ENCODE data around the gene NPDC1.
A peak's percentile ranks its signal among the peaks of the same experiment; 100 is the strongest.

Gene NPDC1

DNA sequence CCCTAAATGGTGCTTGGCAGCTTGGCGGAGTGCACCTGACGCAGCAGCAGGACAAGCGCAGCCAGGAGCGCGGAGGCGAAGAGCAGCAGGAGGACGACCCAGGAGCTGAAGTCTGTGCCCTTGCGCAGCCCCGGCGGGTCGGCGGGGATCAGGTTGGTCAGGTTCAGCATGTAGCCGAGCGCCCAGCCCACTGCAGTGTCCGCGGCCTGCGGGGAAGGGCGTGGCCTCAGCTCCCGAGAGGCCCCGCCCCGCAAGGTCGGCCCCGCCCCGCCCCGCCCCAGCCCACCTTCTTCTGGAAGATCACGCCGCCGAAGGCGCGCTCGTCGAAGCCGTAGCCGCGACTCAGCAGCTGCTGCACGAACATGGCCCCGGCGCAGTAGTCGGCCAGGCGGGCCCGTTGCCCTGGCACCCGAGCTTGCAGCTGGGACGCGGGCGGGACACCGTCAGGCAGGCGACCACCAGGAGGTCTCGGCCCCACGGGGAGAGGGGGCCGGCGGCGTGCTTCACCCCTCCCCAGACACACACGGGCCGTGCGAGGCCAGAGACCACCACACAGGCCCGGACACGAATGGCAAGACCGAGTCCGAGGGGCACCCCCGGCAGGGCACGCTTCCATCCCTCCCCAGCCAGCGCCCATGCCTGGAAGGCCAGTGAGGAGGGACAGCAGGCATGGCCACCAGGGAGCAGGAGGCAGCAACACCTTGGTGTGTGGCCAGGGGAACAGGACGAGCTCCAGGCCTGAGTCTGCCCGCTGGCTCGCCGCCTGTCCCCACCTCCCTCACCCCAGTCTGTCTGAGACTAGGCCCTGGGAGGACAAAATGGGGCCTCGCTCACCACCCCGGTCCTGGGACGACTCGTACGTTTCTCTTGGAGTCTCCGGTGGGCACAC, 2.9 kb upstream of the NPDC1 start:
- Histone ChIP-seq H3K27me3 (replicated peaks; ENCODE audit: control insufficient read depth, insufficient read depth, low read length, poor library complexity, severe bottlenecking) (peaks cover 56% of the 10 kb centered on the region), H3K9me3 (ENCODE audit: control insufficient read depth, low read length) (no peaks in the 10 kb centered on the region), H3K36me3 (ENCODE audit: control insufficient read depth, insufficient read depth, low read length) (no peaks in the 10 kb centered on the region), H3K27ac (ENCODE audit: insufficient read depth, low read length, poor library complexity, severe bottlenecking) (no peak overlapping the region), H3K4me3 (ENCODE audit: insufficient read depth, low read depth, low read length, poor library complexity, severe bottlenecking) (no peak overlapping the region), H3K4me1 (ENCODE audit: control insufficient read depth, insufficient read depth, low read length, poor library complexity, severe bottlenecking) (peaks cover 29% of the 10 kb centered on the region)
- no peak for DNase-seq

- peaks cover 3% of the 10 kb centered on the region for H3K36me3 ChIP-seq (ENCODE audit: control insufficient read depth, insufficient read depth, low read length)
- H3K4me1 ChIP-seq (ENCODE audit: control insufficient read depth, insufficient read depth, low read length, poor library complexity, severe bottlenecking): peaks cover 23% of the 10 kb centered on the region
- H3K4me3 ChIP-seq (ENCODE audit: insufficient read depth, low read depth, low read length, poor library complexity, severe bottlenecking): peak overlapping the region; percentile 61
- DNase-seq: no peak
- H3K27me3 ChIP-seq (replicated peaks; ENCODE audit: control insufficient read depth, insufficient read depth, low read length, poor library complexity, severe bottlenecking): peaks cover 46% of the 10 kb centered on the region
- no peak overlapping the region for H3K27ac ChIP-seq (ENCODE audit: insufficient read depth, low read length, poor library complexity, severe bottlenecking)
- H3K9me3 ChIP-seq (ENCODE audit: control insufficient read depth, low read length): no peaks in the 10 kb centered on the region
Measured at GRCh38 chr9:137045294-137046087, 486 bp downstream of the NPDC1 start.

DNA sequence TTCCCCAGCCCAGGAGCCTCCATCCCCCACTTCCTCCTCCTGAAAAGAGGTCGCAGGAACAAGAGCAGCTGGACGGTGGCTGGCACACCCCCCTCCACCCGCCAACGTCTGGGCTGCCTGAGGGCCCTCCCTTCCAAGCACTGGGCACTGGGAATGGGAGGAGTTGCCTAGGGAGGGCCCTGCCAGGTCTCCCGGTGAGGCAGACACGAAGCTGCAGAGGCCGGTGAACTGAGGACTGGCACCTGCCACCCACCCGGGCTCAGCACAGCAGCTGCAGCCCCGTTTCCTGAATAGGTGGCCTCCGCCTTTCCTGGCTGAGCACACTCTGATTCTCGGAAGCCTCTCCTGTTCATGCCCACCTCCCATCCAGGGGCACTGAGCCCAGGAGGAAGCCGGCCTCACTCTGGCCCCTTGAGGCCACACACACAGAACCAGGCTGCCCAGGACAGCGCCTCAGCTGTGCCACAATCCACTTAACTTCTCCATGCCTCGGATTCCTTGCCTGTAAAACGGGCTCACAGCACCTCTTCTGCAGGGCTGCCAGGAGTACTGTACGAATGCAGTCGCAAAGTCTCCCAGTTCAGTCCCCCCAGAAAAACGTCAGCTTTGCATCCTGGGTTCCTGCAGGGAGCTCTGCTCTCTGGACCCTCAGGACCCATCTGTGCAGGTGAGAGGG, 1.3 kb downstream of the NPDC1 start:
- Histone ChIP-seq H3K4me1 (ENCODE audit: control insufficient read depth, insufficient read depth, low read length, poor library complexity, severe bottlenecking) (peaks cover 23% of the 10 kb centered on the region), H3K9me3 (ENCODE audit: control insufficient read depth, low read length) (no peaks in the 10 kb centered on the region), H3K27me3 (replicated peaks; ENCODE audit: control insufficient read depth, insufficient read depth, low read length, poor library complexity, severe bottlenecking) (peaks cover 38% of the 10 kb centered on the region), H3K36me3 (ENCODE audit: control insufficient read depth, insufficient read depth, low read length) (peaks cover 3% of the 10 kb centered on the region), H3K4me3 (ENCODE audit: insufficient read depth, low read depth, low read length, poor library complexity, severe bottlenecking) (peak overlapping the region; percentile 56), H3K27ac (ENCODE audit: insufficient read depth, low read length, poor library complexity, severe bottlenecking) (no peak overlapping the region)
- no peak for DNase-seq

DNA sequence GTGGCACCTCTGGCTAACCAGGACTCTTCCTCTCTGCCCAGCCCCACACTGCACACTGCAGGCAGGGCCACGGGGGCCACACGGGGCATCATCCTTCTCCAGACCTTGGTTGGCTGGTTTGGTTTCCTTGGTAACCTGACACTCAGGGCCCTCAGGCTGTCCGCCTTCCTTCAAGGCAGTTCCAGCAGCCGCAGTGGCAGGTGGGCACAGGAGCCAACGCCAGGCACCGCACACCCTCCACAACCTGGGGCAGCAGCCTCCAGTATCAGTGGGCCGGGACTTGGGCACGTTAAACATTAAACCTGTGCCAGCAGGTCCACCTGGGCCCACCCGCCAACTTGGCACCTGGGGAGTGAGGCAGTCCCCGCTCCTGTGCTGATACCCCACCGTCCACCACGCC, 1.9 kb downstream of the NPDC1 start:
- H3K4me3 ChIP-seq (ENCODE audit: insufficient read depth, low read depth, low read length, poor library complexity, severe bottlenecking): peak overlapping the region; percentile 25
- peaks cover 9% of the 10 kb centered on the region for H3K36me3 ChIP-seq (ENCODE audit: control insufficient read depth, insufficient read depth, low read length)
- no peak overlapping the region for H3K27ac ChIP-seq (ENCODE audit: insufficient read depth, low read length, poor library complexity, severe bottlenecking)
- DNase-seq: no peak
- H3K9me3 ChIP-seq (ENCODE audit: control insufficient read depth, low read length): no peaks in the 10 kb centered on the region
- peaks cover 23% of the 10 kb centered on the region for H3K4me1 ChIP-seq (ENCODE audit: control insufficient read depth, insufficient read depth, low read length, poor library complexity, severe bottlenecking)
- H3K27me3 ChIP-seq (replicated peaks; ENCODE audit: control insufficient read depth, insufficient read depth, low read length, poor library complexity, severe bottlenecking): peaks cover 32% of the 10 kb centered on the region

GRCh38 chr9:137042751-137043727, 2.9 kb downstream of the NPDC1 start:
- no peak overlapping the region for H3K4me3 ChIP-seq (ENCODE audit: insufficient read depth, low read depth, low read length, poor library complexity, severe bottlenecking)

GRCh38 chr9:137041124-137041523, 4.9 kb downstream of the NPDC1 start:
- H3K9me3 ChIP-seq (ENCODE audit: control insufficient read depth, low read length): no peaks in the 10 kb centered on the region
- no peak overlapping the region for H3K4me3 ChIP-seq (ENCODE audit: insufficient read depth, low read depth, low read length, poor library complexity, severe bottlenecking)
- no peak overlapping the region for H3K27ac ChIP-seq (ENCODE audit: insufficient read depth, low read length, poor library complexity, severe bottlenecking)
- peaks cover 8% of the 10 kb centered on the region for H3K27me3 ChIP-seq (replicated peaks; ENCODE audit: control insufficient read depth, insufficient read depth, low read length, poor library complexity, severe bottlenecking)
- no peak for DNase-seq
- H3K36me3 ChIP-seq (ENCODE audit: control insufficient read depth, insufficient read depth, low read length): peaks cover 14% of the 10 kb centered on the region
- H3K4me1 ChIP-seq (ENCODE audit: control insufficient read depth, insufficient read depth, low read length, poor library complexity, severe bottlenecking): peaks cover 20% of the 10 kb centered on the region

More at GRCh38 chr9:137042751-137043727, 2.9 kb downstream of the NPDC1 start:
- H3K36me3 ChIP-seq (ENCODE audit: control insufficient read depth, insufficient read depth, low read length): peaks cover 14% of the 10 kb centered on the region
- H3K4me1 ChIP-seq (ENCODE audit: control insufficient read depth, insufficient read depth, low read length, poor library complexity, severe bottlenecking): peaks cover 23% of the 10 kb centered on the region
- no peak overlapping the region for H3K27ac ChIP-seq (ENCODE audit: insufficient read depth, low read length, poor library complexity, severe bottlenecking)
- H3K9me3 ChIP-seq (ENCODE audit: control insufficient read depth, low read length): no peaks in the 10 kb centered on the region
- H3K27me3 ChIP-seq (replicated peaks; ENCODE audit: control insufficient read depth, insufficient read depth, low read length, poor library complexity, severe bottlenecking): peaks cover 25% of the 10 kb centered on the region
- DNase-seq: no peak

DNA sequence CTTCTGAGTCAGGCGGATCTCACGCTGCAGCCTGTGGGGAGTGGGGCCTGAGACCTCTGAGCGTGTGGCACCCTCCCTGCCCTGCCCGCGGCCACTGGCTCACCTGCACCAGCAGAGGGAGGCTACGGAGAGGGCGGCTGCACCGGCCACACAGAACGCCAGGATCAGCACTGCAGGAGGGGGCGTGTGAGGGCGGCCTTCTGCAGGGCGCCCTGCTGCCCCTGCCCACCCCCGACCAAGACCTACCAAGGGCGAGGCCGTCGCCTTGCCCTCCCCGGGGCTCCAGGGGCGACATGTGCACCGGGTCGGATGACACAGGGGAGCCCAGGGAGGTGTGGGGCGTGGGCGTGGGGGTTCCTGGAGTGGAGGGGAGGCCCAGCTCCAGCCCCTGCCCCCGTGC, 5.4 kb downstream of the NPDC1 start:
- Histone ChIP-seq H3K27me3 (replicated peaks; ENCODE audit: control insufficient read depth, insufficient read depth, low read length, poor library complexity, severe bottlenecking) (peaks cover 5% of the 10 kb centered on the region), H3K9me3 (ENCODE audit: control insufficient read depth, low read length) (no peaks in the 10 kb centered on the region), H3K4me1 (ENCODE audit: control insufficient read depth, insufficient read depth, low read length, poor library complexity, severe bottlenecking) (peaks cover 19% of the 10 kb centered on the region), H3K4me3 (ENCODE audit: insufficient read depth, low read depth, low read length, poor library complexity, severe bottlenecking) (no peak overlapping the region), H3K36me3 (ENCODE audit: control insufficient read depth, insufficient read depth, low read length) (peaks cover 14% of the 10 kb centered on the region), H3K27ac (ENCODE audit: insufficient read depth, low read length, poor library complexity, severe bottlenecking) (no peak overlapping the region)
- DNase-seq: no peak

- Histone ChIP-seq H3K4me1 (ENCODE audit: control insufficient read depth, insufficient read depth, low read length, poor library complexity, severe bottlenecking) (peaks cover 19% of the 10 kb centered on the region), H3K27me3 (replicated peaks; ENCODE audit: control insufficient read depth, insufficient read depth, low read length, poor library complexity, severe bottlenecking) (no peaks in the 10 kb centered on the region), H3K9me3 (ENCODE audit: control insufficient read depth, low read length) (no peaks in the 10 kb centered on the region), H3K27ac (ENCODE audit: insufficient read depth, low read length, poor library complexity, severe bottlenecking) (no peak overlapping the region), H3K4me3 (ENCODE audit: insufficient read depth, low read depth, low read length, poor library complexity, severe bottlenecking) (no peak overlapping the region), H3K36me3 (ENCODE audit: control insufficient read depth, insufficient read depth, low read length) (peaks cover 14% of the 10 kb centered on the region)
- no peak for DNase-seq
Measured at GRCh38 chr9:137039611-137040366, 6.2 kb downstream of the NPDC1 start.

All from effector memory CD4-positive, alpha-beta T cell (primary cell).